SU-DHL-6 (cell line): Measurements from ENCODE around the gene CNTN5.

Experiments
- CTCF ChIP-seq: fragments of 200-600 bp; sonication (generic); IDR thresholded peaks from one replicate; pipeline ENCODE4 v1.5.1; 2017; ENCODE audit warnings: antibody characterized with exemption, mild to moderate bottlenecking, low read length, moderate library complexity; ENCODE audit not compliant: insufficient read depth, poor library complexity, severe bottlenecking
- EZH2phosphoT487 ChIP-seq: fragments of 200-600 bp; sonication (generic), shearing (Covaris generic); conservative IDR thresholded peaks from 2 replicates; pipeline ENCODE4 v1.6.1; 2018; ENCODE audit warnings: mild to moderate bottlenecking, antibody characterized with exemption, low read length, moderate library complexity, mixed read lengths

DNA sequence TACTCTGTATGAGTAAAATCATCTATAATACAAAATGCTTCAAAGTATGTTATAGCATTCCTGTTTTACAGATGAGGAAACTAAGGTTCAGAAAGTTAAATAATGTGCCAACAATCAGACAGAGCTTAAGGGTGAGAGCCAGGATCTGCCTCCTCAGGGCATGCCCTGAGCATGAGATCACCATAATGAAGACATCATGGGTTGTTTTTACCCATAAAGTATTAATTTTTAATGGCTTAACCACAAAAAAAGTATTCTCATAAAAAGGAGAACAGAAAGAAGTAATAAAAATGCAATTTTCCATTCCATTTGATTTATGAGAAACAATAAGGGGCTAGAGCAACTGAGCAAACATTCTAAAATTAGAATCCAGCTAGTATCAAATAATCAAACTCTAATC, 1132.0 kb downstream of the CNTN5 start:
- no peak for TF ChIP-seq CTCF
- TF ChIP-seq EZH2phosphoT487: no peak
